NCI-H2107 (cell line): ENCODE measurements around the gene HMGXB4.

Experiments used
- DNase-seq: peaks from one replicate; lab custom pipeline; 2025; lab: John Stamatoyannopoulos, UW

Gene HMGXB4

DNA sequence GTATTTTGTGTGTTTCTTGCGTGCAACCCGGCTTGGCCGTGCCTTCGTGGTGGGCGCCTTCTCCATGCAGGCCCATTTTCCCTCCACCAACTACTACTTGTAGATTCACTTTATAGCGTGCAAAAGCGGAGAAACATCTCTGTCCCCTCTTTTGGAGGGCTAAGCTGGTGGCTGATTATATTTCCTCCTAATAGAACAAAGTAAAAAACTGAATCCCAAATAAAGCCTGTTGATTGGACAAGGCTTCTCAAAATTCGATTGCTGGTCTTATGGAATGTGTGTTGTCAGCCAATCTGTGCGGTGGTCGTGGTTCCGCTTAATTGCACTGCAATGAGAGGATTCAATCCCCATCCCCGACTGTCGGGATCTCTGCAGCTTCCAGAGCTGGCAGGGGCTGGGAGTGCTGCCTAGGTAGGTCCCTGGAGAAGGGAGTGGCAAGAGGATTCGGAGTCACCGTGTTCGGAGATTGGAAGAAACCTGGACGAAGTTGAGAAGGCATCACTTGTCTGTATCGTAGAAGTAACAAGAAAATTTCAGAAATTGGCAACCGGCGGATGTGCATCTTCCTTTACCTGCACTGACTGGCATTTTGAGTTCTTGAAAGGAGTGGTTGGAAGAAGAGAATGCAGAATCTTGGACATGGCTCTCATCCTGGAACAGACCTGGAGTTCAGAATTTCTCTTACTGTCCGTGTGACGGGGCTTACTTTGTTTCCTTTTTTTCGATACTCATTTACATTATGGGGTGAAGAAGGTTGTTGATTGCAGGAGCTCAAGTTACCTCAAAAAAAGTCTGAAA is 1.1 kb downstream of the HMGXB4 start:
- DNase-seq: no peak

DNA sequence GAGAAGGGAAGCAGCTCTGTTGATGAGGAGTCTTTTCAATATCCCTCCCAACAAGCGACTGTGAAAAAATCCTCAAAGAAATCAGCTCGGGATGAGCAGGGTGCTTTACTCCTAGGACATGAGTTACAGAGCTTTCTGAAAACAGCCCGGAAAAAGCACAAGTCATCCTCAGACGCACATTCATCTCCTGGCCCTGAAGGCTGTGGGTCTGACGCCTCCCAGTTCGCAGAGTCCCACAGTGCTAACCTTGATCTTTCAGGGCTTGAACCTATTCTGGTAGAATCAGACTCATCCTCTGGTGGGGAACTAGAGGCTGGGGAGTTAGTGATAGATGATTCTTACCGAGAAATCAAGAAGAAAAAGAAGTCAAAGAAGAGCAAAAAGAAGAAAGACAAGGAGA is 7.7 kb downstream of the HMGXB4 start:
- DNase-seq: no peak

DNA sequence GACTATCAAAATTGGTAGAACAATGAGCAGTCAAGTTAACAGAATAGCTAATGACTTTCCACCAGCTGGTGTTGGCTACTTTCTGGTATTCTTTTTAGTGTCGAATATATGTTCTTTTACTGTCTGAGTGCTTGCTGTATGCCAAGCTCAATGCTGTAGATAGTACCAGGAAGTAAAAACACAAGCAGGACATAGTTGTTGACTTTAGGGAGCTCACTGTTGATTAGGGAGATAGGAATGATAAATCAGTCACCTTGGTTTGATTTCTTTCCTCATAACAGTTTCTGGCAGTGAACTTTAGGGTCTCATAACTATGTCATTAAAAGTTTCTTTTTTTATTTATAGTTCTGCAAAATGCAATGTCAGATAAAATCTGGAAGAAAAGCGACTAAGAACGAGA is 9.0 kb downstream of the HMGXB4 start:
- DNase-seq: no peak

DNA sequence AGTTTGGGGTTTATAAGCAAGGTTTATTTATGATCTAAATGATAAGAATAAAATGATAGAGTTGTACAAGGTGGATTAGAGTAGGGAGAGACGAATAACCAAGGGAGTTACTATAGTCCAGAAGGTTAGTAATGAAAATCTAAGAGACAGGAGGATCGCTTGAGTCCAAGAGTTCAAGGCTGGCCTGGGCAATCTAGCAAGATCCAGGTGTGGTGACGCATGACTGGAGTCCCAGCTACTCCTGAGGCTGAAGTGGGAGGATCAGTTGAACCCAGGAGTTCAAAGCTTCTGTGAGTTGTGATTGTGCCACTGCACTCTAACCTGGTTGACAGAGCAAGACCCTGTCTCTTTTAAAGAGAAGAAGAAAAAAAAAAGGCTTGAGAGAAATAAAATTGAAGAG is 12.3 kb downstream of the HMGXB4 start:
- DNase-seq: no peak

DNA sequence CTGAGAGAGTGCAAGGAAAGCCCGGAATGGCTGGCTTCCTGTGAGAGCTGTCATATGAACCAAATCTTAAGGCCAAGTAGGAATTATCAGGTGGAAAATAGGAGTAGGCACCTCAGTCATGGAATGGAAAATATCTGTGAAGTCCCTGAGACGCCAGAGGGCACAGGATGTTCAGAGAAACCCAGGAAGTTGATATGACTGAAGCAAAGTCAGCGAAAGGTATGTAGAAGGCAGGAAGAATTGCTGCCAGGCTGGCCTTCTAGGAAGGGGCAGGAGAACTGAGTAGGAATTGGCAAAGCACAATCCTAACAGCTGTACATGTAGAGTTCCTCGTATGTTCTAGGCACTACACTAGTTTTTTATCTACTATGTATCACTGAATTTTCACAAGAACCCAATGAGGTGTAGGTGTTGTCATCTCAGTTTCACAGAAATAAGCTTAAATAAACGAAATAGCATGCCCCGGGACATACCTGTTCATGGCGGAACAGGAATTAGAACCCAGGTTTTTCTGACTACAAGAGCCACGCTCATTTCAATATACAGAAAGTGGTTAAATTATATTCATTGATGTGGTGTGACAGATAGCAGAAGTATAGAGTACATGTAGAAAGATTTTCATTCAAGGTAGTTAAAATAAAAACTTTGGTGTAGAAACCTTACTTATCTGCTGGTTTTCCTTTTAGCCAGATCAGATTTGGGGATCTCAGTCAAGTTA is 17.0 kb downstream of the HMGXB4 start:
- no peak for DNase-seq

DNA sequence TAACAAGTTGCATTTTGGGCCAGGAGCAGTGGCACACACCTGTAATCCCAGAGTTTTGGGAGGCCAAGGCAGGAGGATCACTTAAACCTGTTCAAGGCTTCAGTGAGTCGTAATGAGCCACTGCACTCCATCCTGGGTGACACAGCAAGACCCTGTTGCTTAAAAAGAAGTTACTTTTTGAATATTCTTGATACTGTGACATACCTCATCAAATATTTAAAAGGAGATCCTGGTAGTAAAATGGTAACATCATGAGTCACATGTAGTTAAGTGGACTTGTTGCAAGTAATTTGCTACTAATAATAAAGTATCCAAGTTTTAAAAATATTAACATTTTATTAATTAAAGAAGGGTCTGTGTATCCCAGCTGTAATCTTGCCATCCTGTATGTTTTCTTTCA is 18.3 kb downstream of the HMGXB4 start:
- DNase-seq: no peak

DNA sequence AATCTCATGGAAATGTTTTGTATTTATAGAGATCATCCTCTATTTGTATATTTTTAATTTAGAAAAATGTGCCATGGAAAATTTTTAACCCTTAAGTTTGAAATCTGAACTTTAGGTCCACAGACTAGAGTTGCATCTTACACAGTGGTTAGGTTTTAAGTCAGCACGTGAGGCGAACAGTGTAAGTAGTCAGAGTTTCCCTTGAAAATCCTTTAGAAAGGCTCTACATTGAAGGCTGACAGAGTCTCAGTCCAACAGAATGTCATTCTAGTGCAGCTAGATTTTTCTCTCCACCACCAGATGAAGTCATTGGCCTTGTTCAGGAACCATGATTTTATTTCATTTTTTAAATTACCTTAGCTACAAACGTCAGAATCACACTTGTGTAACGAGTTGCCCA is 18.7 kb downstream of the HMGXB4 start:
- no peak for DNase-seq

DNA sequence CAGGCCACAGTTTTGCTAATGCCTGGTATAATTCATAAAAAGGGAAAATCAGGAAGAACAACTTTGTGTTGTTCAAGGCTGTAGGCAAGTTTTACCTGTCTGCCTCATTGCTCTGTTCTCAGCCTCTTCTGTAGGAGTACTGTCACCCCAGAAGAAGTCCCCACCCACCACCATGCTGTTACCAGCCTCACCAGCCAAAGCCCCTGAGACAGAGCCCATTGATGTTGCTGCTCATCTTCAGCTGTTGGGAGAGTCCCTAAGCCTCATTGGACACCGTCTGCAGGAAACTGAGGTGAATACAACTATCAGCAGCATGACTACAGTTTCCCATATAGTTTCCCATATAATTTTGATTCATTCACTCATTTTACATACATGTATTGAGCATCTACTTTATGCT is 30.8 kb downstream of the HMGXB4 start:
- DNase-seq: no peak

DNA sequence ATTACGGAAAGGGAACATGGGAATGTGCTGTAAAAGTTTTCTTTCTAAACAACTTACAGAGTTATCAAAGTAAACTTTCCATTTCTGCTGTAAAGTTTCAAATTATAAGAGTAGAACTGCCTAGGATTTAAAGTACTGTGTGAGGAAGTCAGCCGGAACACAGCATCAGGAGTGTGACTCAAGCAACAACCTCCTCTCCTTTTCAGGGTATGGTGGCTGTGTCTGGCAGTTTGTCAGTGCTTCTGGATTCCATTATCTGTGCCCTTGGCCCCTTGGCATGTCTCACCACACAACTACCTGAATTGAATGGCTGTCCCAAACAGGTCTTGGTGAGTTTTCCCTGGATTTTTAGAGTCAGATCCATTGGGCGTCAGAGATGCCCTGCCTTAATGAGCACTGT is 35.5 kb downstream of the HMGXB4 start:
- no peak for DNase-seq

DNA sequence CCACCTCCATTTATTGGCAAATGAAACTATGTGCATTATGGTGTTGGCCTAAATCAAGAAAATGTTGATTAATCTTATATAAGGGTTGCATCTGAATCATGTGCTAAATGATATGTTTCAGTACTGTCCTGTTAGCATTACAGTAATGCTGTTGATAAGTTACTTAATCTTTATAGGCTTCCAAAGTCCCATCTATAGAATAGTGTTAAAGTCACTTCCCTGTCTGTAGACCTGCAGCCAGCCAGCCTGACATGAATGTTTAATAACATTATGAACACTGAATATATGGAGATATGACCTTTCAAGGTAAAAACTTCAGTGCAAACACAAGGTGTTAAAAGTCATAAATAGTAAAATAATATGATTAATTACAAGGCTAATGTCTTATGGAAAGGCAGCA is 38.8 kb downstream of the HMGXB4 start:
- DNase-seq: no peak

DNA sequence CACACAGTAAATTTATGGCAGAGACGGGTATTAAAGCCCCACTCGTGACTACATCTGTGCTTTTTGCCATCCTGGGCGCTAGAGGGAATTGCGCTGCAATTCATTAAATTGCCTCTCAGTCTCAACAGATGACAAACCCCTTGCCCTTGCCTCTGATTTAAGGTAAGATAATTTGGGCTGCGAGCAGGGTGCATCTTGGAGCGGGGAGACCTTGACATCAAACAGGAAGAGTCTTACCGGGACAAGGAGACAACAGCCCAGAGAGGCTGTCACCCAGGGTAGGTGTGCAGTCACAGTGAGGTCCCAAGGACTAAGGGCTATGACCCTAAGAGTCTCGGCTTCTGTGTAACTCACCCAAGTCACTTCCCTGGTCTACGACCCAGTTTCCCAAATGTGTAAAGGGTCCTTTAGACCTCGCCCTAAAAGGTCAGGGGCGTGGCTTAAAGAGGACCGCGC is 42.0 kb downstream of the HMGXB4 start:
- DNase-seq: no peak

DNA sequence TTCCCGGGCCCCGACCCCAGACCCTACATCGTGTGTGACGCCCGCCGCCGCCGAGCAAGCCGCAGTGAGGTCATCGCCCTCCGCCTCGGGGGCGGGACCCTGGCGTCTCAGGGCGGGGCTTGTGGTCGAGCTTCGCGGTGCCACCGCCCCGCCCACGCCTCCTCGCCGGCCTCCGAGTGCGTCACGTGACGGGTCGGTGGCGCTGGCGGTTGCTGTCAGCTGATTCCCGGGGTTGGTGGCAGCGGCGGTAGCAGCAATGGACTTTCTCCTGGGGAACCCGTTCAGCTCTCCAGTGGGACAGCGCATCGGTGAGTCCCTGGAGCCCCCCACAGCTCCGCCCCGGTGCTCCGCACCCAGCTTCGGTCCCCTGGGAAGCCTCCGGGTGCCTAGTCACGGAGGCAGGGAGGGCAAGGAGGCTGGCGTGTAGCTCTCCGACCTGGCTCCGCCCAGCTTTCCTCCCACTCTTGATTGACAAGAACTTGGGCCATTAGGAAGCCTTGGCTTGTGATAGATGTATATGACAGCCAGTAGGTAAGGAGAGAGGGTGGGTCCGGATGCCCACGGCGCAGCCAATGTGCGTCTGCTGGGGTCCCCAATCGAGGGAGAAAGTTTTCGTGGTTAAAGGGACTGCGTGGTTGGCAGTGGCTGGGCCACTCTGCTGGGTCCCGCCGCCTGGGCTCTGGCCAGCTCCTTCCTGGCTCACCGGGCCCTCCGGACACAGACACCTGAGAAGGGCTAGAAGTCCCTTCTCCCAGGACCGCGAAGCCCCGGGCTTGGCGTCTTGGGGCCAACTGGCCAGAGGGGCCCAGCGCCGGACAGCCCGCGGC is 42.6 kb downstream of the HMGXB4 start, which contains the start of gene TOM1:
TSS of gene TOM1 (plus strand) at position 222 of the 827 bp plus-strand sequence. CDS start at position 257, 35 bp downstream.
- peak; percentile 71 for DNase-seq

DNA sequence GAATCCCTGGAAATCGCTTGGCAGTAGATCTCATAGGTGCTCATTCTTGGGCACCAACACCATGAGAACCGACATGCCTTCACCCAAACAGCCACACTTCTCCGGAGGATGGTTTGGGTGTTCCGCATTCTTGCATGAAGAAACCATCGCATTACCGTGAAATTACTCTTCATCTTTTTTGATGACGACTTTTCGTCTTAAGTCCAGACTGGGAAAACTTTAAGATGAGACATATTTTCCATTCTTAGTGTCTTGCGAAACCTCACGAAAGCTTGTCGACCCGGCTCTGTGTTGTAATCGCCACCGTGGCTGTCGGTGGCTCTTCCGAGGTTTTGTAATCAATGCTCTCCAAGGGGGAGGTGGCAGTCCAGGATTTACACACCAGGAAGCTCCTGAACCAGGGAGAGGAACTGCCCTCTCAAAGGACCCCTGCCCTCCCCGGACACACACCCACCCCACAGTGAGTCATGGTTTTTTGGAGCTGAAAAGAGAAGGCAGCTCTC is 44.1 kb downstream of the HMGXB4 start:
- no peak for DNase-seq

DNA sequence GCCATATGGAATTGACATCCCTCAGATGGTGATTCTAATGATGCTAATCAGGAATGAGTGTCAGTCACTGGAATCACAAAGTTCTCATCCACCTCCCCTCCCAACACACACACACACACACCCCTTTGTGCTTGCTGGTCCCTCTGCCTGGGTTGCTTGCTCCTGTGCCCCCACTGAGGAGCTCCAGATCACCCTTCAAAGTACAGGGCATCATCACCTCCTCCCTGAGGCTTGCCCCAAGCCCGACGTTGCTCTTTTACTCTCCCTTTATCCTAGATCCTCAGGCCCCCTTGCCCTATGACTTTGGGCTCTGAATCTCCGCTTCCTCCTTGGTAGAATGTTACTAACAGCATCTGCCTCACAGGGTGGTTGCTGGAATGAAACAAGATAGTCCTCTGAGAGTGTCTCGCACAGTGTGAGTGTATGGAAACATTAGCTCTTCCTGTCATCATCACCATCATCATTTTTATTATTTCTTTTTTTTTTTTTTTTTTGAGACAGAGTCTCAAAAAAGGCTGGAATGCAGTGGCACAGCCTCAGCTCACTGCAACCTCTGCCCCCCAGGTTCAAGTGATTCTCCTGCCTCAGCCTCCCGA is 45.8 kb downstream of the HMGXB4 start:
- DNase-seq: no peak

DNA sequence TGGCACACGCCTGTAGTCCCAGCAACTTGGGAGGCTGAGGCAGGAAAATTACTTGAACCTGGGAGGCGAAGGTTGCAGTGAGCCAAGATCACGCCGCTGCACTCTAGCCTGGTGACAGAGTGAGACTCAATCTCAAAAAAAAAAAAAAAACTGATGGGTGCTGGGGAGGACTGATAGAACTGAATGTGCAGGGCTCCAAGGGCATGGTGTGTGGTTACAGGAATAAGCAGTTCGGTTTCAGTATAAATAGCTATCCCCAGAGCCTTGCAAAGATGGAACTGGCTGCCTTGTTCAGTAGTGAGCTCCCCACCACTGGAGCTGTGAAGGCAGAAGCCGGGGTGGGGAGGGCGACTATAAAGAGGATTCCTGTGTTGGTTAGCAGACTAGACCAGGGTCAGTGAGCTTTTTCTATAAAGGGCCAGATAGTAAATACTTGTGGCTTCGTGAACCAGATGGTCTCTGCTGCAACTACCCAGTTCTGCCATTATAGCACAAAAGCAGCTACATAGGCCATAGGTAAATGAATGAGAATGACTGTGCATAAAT is 48.3 kb downstream of the HMGXB4 start:
- no peak for DNase-seq

DNA sequence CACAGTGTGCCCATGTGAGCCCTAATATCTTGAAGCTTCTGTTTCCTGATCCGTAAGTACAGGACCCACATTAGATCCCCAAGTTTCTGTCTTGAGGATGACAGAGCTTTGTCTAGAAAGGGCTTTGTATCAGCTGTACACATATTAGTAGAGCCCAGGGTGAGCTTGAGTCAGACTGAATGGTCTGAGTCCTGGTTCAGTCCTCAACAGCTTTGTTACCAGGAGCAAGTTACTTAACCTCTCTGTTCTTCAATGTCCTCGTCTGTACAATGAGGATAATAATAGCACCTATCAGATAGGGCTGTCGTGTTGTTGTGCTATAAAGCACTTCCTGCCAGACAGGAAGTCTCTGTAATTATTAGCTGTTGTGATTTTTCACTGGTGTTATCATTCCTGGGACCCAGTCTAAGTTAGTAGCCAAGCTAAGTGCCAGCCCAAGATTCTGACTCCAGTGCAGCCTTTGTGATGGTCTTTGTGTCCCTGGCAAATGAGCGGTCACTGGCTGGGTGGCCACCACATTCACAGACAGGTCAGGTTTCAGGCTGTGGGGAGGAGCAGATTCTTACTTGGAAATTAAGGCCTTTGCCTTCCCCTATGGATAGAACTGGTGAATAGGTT is 49.2 kb downstream of the HMGXB4 start:
- no peak for DNase-seq

DNA sequence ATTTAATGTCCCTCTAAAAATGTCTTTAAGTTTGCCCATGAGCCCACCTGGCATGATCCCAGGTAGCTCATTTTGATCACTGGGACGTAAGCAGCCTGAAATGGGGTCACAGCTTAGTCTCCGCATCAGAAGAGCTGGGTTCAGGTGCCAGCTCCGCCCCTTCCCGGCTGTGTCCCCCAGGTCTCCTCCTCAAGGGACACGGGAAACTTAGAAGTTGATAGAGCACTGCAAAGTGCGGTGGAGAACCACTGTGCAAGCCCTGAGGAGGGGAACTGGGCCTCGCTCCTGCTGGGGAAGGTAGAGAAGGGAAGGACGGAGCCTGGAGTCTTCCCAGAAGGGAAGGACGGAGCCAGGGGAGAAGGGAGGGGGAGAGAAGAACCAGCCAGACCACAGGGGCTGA is 50.1 kb downstream of the HMGXB4 start:
- no peak for DNase-seq

DNA sequence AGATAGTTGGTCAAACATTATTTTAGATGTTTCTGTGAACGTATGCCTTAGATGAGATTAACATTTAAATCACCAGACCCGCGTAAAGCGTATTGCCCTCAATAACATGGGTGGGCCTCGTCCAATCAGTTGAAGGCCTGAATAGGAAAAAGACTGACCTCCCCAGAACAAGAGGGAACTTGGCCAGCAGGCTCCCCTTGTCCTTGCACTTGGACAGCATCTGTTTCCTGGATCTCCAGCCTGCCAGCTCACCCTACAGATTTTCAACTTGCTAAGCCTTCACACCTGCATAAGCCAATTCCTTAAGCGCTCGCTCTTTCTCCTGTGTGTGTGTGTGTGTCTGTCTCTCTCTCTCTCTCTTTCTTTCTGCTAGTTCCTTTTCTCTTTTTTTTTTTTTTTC is 50.6 kb downstream of the HMGXB4 start:
- no peak for DNase-seq

DNA sequence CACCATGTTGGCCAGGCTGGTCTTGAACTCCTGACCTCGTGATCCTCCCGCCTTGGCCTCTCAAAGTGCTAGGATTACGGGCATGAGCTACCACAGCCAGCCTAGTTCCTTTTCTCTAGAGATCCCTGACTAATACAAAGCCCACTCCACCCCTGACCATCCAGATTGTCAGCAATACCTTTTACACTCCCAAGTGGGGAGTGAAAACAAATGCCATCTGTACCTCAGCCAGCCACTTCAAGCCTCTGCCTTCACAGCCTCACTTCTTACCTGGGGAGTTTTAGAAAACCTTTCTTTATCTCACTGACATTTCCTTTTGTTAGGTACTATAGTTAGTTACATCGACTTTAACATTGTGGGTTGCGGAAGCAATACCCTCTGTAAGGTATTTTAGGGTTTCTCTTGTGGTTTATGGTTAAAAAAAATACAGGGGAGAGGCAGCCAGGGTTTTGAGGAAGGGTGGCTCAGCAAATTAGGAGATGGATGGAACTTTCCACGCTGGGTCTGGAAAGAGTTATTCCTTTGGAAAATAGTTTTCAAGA is 51.3 kb downstream of the HMGXB4 start:
- DNase-seq: no peak

DNA sequence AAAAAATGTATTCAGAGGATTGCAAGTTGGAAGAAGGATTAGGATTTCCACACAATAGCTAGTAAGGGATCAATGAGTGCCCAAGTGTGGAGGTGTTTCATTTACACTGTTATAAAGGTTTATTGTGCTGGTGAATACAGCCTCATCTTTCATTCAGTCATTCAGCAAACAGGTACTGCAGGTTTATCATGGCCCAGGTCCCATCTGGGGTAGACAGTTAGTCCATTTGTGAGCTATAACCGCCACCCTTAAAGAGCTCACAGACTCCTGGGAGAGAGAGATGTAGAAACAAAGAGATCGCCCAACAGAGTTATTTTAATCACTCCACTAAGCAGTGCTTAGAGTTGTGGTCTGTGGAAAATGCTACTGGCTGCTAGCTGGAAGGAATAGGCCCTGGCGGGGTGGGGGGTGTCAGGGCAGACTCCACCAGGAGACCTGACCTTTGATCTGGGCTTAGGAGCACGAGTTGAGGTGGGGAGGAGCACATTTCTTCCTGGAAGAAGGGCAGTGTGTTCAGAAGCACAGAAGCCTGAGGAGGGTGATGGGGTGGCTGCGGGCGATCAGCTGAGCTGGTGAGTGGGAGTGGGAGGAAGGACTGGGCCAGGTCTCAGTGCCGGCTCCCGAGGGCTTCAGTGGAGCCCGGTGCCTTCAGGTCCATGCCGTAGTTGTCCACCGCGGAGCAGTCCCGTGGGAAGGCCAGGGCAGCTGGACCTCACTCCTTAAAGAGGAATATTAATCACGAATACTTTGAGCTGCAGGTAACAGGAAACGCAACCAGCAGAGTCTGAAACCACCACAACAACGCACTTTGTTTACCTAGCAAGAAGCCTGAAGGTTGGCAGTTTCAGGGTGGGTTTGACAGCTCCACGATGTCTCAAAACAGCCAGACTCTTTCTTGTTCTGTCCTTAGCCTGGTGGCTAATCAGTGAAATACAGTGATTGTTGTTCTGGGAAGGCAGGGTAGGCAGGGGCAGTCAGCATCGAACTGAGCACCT is 53.6 kb downstream of the HMGXB4 start:
- no peak for DNase-seq
